ENCODE results near the gene CLIP4.
A peak's percentile ranks its signal among the peaks of the same experiment; 100 is the strongest.
"Not testable (repeated sequence)": the region's sequence is repeated elsewhere in the genome, so short reads cannot be mapped to it uniquely, and the experiment has no call there.

CLIP4 gene

DNA sequence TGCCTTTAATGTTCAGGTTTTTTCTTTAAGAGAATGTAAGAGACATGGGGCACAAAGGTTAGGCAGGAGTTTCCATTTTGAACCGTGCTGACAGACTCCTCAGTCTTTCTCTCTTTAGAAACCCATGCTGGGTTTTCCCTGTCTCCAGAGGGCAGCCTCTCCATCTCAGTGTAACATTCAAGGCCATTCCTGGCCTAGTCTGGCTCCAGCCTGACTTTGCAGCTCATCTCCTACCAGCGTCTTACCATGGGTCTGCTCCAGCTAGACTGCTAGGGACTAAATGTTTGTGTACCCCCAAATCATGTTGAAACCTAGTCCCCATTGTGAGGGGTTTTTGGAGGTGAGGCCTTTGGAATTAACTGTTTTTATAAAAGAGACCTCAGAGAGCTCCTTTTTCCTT is 9.8 kb upstream of the CLIP4 start:
- DNase-seq: no peak

DNA sequence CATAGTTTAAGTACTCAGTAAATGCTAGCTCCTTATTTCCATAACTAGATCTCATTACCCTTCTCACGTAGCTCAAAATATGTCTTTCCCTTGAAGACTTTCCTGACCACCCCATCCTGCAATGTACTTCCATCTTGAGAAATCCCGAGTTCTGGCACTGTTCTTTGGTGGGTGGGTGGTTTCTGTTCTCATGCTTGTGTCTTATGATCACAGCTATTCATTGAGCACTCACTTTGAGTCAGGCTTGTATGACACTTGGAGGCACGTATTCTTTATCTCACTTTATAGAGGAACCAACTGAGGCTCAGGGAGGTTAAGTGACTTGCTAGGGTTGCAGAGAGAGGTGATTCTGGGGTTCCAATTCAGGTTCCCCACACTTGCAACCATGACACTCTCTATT is 9.0 kb upstream of the CLIP4 start:
- DNase-seq: no peak

DNA sequence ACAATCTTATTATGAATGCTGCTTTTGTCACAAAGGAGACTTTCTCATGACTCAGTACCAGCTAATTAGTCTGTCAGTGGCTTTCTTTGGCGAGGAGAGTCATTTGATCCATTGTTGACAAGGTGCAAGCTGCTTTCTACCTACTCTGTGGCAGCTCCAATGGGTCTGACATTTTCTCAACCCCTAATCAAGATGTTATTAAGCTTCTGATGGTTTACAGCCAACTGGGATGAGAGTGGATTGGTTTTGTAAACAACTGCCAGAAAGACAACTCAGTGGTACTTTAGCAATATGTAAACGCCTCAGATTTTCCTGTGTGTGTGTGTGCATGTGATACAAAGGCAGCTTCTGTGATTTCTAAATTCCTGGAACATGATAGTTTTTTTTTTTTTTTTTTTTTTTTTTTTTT is 8.2 kb upstream of the CLIP4 start:
- DNase-seq: peak; percentile 48

DNA sequence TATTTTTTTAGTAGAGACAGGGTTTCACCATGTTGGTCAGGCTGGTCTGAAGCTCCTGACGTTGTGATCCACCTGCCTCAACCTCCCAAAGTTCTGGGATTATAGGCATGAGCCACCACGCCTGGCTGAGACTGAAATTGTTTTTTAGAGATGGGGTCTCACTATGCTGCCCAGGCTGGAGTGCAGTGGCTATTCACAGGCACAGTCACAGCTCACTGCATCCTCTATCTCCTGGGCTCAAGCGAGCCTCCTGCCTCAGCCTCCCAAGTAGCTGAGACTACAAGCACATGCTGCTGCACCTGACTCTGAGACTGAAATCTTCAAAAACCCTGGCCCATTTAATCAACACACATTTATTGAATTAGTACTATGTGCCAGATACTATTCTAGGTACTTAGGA is 7.7 kb upstream of the CLIP4 start:
- DNase-seq: not testable (repeated sequence)

DNA sequence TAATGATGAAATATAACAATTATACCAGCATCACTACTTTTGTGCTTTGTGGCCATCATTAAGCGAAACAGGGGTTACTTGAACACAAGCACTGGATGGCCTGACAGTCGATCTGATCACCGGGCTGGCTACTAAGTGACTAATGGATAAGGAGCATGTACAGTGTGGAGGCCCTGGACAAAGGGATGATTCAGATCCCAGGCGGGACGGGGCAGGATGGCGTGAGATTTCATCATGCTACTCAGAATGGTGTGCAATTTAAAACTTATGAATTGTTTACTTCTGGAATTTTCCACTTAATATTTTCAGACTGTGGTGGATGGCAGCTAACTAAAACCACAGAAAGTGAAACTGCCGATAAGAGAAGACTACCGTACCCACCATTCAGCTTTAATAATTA is 7.0 kb upstream of the CLIP4 start:
- no peak for DNase-seq

DNA sequence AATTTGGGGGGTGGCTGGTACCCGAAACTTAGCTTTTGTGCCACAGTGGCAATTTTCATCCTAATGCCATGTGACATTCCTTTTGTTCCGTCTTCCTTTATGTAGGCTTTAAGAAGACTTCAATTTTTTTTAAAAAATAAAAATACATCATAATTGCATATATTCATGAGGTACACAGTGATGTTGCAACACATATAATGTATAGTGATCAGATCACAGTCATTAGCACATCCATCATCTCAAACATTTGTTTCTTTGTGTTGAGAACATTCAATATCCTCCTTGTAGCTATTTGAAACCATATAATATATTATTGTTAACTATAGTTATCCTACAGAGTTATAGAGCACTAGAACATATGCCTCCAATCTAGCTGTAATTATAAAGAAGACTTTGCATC is 6.0 kb upstream of the CLIP4 start:
- no peak for DNase-seq

DNA sequence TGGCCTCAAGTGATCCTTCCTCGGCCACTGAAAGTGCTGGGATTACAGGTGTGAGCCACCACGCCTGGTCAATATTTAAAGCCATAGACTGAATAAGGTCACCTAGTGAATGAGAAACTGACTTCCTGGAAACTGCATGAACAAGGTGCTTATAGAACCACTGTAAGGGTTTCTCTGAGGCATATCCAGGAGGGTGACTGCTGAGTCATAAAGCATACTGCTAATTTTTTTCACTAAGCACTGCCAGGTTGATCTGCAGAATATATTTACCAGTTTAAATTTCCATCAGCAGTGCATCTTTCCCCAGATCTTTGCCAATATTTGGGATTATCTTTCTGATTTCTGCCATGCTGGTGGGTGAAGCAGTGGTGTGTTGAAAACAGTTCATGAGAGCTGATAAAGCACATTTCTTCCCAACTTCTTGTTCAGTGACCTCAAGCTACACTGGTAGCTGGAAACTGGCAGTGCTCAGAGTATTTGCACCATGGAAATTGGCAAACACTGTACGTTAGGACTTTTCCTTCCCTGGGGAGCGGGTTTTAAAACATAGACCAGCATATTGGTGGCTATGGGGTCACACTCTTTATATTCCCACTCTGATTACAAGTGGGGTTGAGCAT is 4.2 kb upstream of the CLIP4 start:
- no peak for DNase-seq

DNA sequence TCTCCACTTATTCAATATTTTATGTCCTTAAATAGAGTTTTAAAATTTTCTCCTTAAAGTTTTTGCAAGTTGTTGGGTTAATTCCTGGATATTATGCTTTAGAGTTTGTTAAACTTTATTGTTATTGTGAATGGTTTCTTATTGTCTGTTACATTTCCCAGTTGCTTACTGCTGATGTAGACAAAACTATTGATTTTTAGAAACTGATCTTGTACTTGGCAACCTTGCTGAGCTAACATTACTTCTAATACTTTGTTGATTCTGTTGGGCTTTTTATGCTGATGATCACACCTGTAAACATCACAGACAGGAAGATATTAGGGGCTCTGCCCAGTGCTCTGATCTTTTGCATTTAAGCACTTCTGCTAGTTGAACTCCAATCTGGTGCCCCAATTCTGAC is 2.8 kb upstream of the CLIP4 start:
- no peak for DNase-seq

DNA sequence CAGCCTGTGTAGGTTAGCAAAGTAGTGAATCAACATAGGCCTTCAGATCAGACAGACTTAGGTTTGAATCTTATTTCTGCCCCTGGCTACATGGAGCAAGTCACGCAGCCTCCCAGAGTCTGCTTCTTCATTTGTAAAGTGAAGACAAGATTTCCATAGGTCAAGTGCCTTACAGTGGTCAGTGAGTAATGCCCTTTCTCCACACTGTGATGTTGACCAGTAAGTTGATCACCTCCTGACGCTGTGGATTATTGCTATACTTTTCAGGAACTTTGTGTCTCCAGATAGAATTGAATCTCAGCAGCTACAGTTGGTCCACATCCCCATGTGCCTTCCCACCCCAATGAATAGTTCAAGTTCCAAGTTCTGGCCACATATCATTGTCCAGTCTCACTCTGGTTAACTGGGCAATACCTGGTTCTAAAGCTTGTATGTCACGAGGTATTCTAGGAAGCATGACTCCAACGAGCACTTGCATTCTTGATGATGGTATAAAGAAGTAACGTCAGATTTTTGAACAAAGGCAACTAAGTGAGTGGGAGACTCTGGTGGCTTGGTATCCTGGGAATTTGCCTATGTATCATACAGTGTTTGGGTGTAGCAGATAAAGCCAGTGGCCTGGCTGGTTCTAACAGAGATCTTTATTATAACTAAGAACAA is 2.1 kb upstream of the CLIP4 start:
- DNase-seq: no peak

DNA sequence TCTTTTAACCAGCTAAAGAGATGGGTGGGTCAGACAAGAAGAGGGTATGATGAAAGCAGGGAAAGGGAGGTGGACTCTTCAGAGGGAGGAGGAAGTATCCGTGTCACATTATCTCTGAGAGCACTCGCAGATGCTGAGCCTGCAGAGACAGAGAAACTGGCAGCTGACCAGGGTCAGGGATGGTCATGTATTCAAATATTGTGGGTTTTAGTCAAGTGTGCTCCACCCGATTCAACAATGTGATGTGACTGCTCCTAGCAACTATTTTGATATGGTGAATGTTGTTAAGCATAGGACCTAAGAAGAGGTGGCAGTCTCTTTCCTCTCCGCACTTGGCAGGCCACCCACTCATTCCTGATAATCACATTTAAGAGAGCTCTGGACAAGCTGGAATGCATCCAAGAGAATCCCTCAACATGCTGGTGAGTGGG is 1.3 kb upstream of the CLIP4 start:
- no peak for DNase-seq

DNA sequence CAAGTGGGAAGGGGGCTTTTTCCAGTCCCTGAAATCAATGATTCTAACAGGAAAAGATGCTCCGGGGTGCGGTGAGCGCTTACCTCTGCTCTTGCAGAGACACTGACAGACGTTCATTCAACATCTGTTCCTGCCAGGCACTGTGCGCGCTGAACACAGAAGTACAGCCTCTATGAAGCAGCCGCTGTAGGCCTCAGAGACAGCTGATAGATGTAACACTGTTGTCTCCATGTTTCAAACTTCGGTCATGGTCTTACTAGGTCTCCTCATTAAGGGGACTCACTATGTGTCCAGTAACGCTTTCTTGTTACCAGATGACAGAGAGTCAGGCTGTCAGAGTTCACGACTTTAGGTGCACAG is 649 bp upstream of the CLIP4 start:
- DNase-seq: no peak

DNA sequence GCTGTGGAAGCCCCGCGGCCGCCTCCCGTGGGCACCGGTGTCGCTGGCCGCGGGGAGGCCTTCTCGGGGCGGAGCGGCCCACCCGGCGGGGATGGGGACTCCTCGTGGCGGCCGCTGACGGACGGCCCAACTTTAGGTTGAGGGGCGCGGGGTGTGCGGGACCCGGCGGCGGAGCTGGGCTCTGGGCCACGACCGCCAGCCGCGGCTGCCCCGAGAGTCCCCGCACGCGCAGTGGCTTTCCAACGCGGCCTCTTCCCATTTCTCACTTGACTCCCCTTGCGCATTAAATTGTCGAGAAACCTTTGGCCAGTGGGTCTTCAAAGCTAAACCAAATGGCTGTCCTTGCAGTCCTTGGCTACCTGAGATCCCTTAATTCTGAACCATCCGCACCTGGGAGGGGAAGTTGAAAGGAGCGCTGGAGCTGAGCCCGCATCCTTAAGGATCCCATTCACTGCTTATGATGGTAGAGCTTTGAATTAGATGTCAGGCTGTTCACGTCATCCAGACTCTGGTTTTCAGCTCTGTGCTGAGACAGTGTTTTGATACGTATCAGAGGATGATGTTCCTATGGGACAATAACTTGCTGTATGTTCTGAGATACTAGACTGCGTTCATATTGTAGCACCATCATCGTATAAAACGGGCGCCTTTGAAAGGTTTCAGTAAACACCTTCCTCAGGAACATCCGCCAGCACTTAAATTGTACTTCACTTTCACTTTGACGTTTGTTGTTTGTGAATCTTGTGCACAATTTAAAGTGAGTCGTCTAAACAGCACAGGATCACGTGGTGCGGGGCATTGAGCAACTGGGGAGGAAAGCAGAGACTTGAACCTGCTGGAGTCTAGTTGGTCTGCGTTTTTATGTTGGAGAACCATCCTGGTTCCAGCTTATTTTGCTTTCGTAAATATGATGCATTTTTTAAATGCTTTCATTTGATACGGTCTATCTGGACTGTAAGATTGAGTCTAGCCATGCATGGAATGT is 874 bp downstream of the CLIP4 start:
- DNase-seq: no peak

DNA sequence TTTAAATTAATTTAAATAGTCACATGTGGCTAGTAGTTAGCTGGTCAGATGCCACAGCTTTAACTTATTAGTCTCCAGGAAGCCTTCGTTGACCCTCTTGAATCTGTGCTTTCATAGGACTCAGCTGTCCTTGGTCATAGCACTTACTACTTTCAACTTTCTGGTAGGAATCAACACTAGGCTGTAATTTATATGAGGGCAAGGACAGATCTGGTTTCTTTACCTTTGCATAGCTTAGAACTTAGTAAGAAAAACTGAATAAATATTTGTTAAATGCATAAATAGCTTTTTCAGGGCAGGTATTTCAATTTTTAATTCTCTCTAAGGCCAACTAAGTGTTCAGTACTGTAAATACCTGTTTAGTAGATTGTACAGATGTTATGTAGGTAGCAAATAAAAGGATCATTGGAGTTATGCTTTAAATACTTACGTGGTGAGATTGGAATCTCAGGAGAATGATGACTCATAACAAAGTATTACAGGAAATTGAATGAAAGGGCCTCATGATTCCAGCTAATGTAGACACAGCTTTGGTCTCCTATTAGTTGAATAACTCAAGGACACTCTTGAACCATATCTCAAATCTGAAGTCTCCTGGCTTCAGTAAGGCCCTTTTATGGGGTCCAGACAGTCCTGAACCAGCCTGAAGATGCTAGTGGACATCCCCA is 2.6 kb downstream of the CLIP4 start:
- no peak for DNase-seq

DNA sequence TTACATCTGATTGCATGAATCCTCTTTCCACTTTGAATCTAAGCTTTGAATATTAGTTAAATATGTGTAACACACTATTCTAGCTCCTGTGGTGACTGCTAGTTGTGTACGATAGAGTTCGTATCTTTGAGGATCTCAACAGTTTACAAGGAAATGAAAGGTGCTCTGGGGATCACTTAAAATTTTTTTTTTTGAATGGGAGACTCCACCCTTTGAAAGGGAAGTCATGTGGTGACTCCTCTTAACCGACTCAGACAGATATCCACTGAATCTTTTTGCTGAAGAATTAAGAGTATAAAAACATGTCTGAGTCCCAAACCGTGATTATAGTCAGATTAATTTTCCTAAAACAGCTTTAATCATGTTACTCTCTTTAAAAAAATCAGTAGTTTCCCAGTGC is 4.0 kb downstream of the CLIP4 start:
- no peak for DNase-seq

DNA sequence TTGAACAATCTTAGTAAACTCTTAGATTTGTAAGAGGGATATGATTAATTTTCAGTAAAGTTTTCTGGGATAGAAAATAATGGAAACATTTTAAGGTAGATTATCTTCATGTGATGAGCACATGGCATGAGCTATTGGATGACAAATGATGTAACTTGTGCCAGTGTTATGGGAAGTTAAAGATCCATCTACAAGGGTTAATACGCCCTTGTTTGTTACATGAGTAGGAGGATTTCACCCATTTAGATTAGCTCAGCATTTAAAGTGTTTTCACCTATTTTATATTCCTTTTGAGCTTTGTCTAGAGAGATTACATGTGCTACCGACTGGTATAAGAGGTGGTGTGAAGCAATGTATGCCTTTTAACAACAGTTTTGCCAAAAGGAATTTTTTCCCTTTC is 5.6 kb downstream of the CLIP4 start:
- DNase-seq: no peak

DNA sequence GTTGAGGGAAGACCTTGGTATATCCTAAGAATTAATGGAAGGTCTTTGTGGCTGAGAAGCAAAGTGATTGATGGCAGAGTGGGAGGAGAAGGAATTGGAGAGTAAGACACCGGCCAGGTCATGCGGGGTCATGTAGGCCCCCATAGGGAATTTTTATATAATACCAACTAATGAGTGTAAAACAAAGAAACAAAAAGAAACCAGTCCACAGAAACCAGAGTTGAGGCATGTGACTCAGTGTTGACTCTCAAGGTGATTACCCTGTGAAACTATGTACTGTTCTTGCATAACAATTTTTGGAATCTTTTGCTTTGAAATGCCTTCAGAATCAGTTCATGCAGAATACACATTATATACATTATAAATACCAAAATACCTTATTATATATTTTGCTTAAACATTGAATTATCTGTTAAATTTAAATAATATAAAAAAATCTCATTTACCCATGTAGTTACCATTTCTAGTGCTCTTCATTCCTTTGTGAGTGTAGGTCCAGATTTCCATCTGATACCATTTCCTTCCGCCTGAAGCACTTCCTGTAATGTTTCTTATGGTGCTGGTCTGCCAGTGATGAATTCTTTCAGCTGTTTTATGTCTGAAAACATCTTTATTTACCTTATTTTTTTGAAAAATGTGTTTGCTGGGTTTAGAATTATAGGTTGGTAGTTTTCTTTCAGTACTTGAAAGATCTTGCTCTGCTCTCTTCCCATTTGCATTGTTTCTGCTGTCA is 8.6 kb downstream of the CLIP4 start:
- no peak for DNase-seq

DNA sequence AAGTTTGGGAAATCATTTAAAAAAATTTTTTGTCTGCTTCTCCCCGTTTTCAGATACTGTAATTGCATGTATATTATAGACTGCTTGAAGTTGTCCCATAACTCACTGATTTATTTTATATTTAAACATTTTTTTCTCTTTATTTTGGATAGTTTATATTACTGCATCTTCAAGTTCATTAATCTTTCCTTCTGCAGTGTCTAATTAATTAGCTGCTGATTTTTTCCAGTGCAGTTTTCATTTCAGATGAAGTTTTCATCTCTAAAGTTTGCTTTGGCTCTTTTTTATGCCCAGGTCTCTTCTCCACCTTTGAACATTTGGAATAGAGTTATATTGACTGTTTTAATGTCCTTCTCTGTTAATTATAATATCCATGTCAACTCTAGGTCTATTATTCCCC is 9.3 kb downstream of the CLIP4 start:
- no peak for DNase-seq

DNA sequence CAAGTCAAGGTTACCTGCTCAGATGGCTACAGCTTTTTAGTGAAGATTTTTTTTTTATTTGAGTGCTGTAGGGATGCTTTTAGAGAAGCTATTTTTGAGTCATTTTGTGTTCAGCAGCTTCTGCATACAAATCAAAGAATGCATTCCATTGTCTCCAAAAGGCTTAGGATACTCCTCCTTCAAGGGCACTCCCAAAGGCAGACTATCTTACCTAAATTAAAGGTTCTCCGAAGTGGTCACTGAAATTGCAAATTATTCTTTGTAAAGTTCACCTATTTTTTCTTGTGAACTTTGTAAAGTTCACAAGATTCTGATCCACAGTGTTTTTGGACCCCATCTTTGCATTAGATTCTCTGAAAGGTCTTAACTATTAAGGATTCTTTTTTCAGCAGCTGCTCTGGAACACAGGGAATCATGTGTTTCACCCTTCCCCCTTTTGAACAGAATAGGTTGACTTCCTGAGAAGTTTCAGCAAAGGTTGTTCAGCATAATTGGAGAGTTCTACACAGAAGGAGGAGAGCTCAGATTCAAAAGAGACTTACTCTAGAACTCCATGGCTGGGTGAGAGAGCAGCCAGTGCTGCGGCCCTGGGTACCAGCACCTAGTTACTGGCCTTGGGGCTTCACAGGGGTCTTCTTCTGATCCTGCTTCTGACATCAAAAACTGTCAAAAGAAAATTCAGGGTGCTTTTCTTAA is 14.5 kb downstream of the CLIP4 start:
- DNase-seq: no peak

DNA sequence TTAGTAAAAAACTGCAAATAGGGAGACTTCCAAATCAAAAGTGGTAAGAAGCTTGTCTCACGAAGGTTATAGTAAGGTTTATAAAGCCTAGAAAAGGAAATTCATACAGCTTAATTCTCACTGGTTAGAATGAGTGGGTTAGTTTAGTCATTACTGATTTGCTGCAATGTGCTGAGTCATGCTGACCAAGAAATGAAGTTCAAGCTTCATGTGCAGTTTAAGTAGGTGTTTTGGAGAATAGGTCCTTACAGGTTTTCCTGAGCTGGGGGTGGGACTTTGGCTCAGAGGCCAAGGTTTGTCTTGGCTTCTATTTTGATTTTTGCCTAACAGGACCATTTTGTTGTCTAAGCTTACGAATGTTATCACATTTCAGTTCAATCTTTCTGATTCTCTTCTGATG is 15.1 kb downstream of the CLIP4 start:
- DNase-seq: no peak

DNA sequence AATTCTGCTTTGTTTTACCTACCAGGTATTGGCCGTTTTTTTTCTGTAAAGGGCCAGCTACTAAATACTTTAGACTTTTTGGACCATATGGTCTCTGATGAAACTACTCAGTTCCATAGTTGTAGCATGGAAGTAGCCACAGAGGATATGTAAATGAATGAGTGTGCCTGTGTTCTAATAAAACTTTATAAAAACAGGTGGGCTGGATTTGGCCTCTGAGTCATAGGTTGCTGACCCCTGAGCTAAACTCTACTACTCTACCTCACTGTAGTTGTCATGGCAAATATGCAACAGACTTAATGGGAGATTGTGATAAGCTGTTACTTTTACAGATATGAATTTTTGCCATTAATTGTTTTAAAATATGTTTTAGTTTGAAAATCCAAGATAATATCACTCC is 19.7 kb downstream of the CLIP4 start:
- DNase-seq: no peak

DNA sequence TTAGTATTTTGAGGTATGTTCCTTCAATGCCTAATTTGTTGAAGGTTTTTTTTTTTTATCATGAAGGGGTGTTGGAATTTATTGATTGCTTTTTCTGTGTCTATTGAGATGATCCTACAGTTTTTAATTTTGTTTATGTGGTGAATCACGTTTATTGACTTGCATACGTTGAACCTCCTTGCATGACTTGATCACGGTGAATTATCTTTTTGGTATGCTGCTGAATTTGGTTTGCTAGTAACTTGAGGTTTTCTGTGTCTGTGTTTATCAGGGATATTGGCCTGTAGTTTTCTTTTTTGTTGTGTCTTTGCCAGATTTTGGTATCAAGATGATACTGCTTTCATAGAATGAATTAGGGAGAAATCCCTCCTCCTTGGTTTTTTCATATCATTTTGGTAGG is 23.9 kb downstream of the CLIP4 start:
- DNase-seq: no peak

DNA sequence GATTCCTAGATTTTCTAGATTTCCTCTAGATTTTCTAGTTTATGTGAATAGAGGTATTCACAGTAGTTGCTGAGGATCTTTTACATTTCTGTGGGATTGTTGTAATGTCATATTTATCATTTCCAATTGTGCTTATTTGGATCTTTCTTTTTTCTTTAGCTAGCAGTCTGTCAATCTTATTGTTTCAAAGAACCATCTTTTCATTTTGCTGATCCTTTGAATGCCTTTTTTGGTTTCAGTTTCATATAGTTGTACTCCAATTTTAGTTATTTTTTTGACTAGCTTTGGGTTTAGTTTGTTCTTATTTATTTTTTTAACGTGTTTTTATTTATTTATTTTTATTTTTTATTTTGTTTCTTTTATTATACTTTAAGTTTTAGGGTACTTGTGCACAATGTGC is 24.5 kb downstream of the CLIP4 start:
- DNase-seq: no peak

Measured in NCI-H1105 (cell line).